ENCODE measurements around the gene NPAS3. TPM values are rescaled to one million over a fixed set of nuclear protein-coding genes. Genes with fewer than 3 reads are reported as not detected.

Gene NPAS3
- total RNA-seq, 1 donor from 2014 or later: not detected

- Histone ChIP-seq H3K4me1 (peaks cover 6% of the 10 kb centered on the region), H2AFZ (replicated peaks) (no peak overlapping the region), H3K4me2 (no peak overlapping the region), H3K9me3 (ENCODE audit: low read depth) (no peaks in the 10 kb centered on the region), H3K27ac (no peak overlapping the region), H3F3A (ENCODE audit: low read depth) (no peaks in the 10 kb centered on the region), H3K79me2 (ENCODE audit: low read depth) (no peaks in the 10 kb centered on the region), H3K9ac (no peak overlapping the region), H3K4me3 (no peak overlapping the region), H4K20me1 (ENCODE audit: low read depth) (no peaks in the 10 kb centered on the region), H3K36me3 (no peaks in the 10 kb centered on the region), H3K27me3 (no peaks in the 10 kb centered on the region)
- no peak for TF ChIP-seq EZH2phosphoT487 (IDR thresholded peaks at IDR 0.05)
- no peak for TF ChIP-seq EZH2 (IDR thresholded peaks at IDR 0.05)
- no peak for TF ChIP-seq CTCF (IDR thresholded peaks at IDR 0.05)
- Mint-ChIP-seq H3K4me1 (peaks cover 6% of the 10 kb centered on the region), H3K27me3 (ENCODE audit: insufficient read depth, low read depth) (no peaks in the 10 kb centered on the region), H3K9me3 (no peaks in the 10 kb centered on the region), H3K36me3 (no peaks in the 10 kb centered on the region), H3K27ac (no peak overlapping the region), H3K4me3 (no peak overlapping the region)
- no peak for DNase-seq (ENCODE audit: low spot score)
Observed at GRCh38 chr14:33465846-33466700, 527.4 kb downstream of the NPAS3 start.

GRCh38 chr14:33467971-33468370, 529.3 kb downstream of the NPAS3 start:
- no peaks in the 10 kb centered on the region for H3K79me2 ChIP-seq (ENCODE audit: low read depth)

GRCh38 chr14:33469898-33470297, 531.2 kb downstream of the NPAS3 start:
- Histone ChIP-seq H3F3A (ENCODE audit: low read depth) (no peaks in the 10 kb centered on the region), H4K20me1 (ENCODE audit: low read depth) (no peaks in the 10 kb centered on the region), H3K4me2 (no peak overlapping the region), H3K27ac (no peak overlapping the region), H3K4me1 (peaks cover 8% of the 10 kb centered on the region), H3K36me3 (no peaks in the 10 kb centered on the region), H3K9me3 (ENCODE audit: low read depth) (no peaks in the 10 kb centered on the region), H3K79me2 (ENCODE audit: low read depth) (no peaks in the 10 kb centered on the region), H3K9ac (no peak overlapping the region), H2AFZ (replicated peaks) (no peak overlapping the region), H3K4me3 (no peak overlapping the region), H3K27me3 (no peaks in the 10 kb centered on the region)
- no peaks in the 10 kb centered on the region for H3K36me3 Mint-ChIP-seq
- H3K27ac Mint-ChIP-seq: no peak overlapping the region
- no peaks in the 10 kb centered on the region for H3K9me3 Mint-ChIP-seq
- H3K4me1 Mint-ChIP-seq: peaks cover 12% of the 10 kb centered on the region
- H3K27me3 Mint-ChIP-seq (ENCODE audit: insufficient read depth, low read depth): no peaks in the 10 kb centered on the region
- TF ChIP-seq EZH2 (IDR thresholded peaks at IDR 0.05): no peak
- no peak for TF ChIP-seq EZH2phosphoT487 (IDR thresholded peaks at IDR 0.05)
- no peak for TF ChIP-seq CTCF (IDR thresholded peaks at IDR 0.05)
- no peak for DNase-seq (ENCODE audit: low spot score)
- no peak overlapping the region for H3K4me3 Mint-ChIP-seq

More at GRCh38 chr14:33467971-33468370, 529.3 kb downstream of the NPAS3 start:
- no peak overlapping the region for H3K9ac ChIP-seq
- no peak for TF ChIP-seq CTCF (IDR thresholded peaks at IDR 0.05)
- TF ChIP-seq EZH2phosphoT487 (IDR thresholded peaks at IDR 0.05): no peak
- TF ChIP-seq EZH2 (IDR thresholded peaks at IDR 0.05): no peak
- H3K9me3 ChIP-seq (ENCODE audit: low read depth): no peaks in the 10 kb centered on the region
- H3K4me1 ChIP-seq: peaks cover 6% of the 10 kb centered on the region
- no peak overlapping the region for H2AFZ ChIP-seq (replicated peaks)
- no peaks in the 10 kb centered on the region for H3F3A ChIP-seq (ENCODE audit: low read depth)
- no peaks in the 10 kb centered on the region for H3K27me3 ChIP-seq
- H3K27ac ChIP-seq: no peak overlapping the region
- Mint-ChIP-seq H3K4me3 (no peak overlapping the region), H3K4me1 (peaks cover 6% of the 10 kb centered on the region), H3K9me3 (no peaks in the 10 kb centered on the region), H3K27me3 (ENCODE audit: insufficient read depth, low read depth) (no peaks in the 10 kb centered on the region), H3K36me3 (no peaks in the 10 kb centered on the region), H3K27ac (no peak overlapping the region)
- no peaks in the 10 kb centered on the region for H3K36me3 ChIP-seq
- no peak for DNase-seq (ENCODE audit: low spot score)
- H3K4me2 ChIP-seq: no peak overlapping the region
- H3K4me3 ChIP-seq: no peak overlapping the region
- H4K20me1 ChIP-seq (ENCODE audit: low read depth): no peaks in the 10 kb centered on the region
